GM23338 (cell line): ENCODE measurements around the gene NFIA.

Experiments
- CTCF ChIP-seq, 2 experiments: fragments of 200-600 bp in 1 of 2; sonication (generic) in 1 of 2; conservative IDR thresholded peaks; 2 replicates each; pipeline versions ENCODE4 v1.5.1 to v1.6.1; 2016 to 2017; ENCODE audit warnings: antibody characterized with exemption in 2 of 2, low read depth in 2 of 2, mild to moderate bottlenecking in 2 of 2, moderate library complexity in 1 of 2
- EZH2 ChIP-seq: fragments of 200-600 bp; sonication (generic); IDR thresholded peaks from one replicate; pipeline ENCODE4 v1.8.0; 2017; ENCODE audit warnings: antibody characterized with exemption, mild to moderate bottlenecking, low read depth; ENCODE audit not compliant: unreplicated experiment
- EZH2phosphoT487 ChIP-seq: fragments of 200-600 bp; sonication (generic); IDR thresholded peaks from one replicate; pipeline ENCODE4 v1.8.1; 2018; ENCODE audit warnings: antibody characterized with exemption; ENCODE audit not compliant: unreplicated experiment
- POLR2AphosphoS5 ChIP-seq: IDR thresholded peaks from 2 replicates; pipeline ENCODE4 v1.6.1; 2016; ENCODE audit warnings: antibody characterized with exemption, low read depth
- REST ChIP-seq: IDR thresholded peaks from one replicate; pipeline ENCODE4 v1.6.1; 2018; ENCODE audit warnings: antibody characterized with exemption; ENCODE audit not compliant: unreplicated experiment
- ZNF114 ChIP-seq: fragments of 250-450 bp; sonication (Bioruptor Pico); IDR thresholded peaks from 2 replicates; pipeline ENCODE4 v1.5.0; 2020; ENCODE audit warnings: mild to moderate bottlenecking, moderate library complexity

DNA sequence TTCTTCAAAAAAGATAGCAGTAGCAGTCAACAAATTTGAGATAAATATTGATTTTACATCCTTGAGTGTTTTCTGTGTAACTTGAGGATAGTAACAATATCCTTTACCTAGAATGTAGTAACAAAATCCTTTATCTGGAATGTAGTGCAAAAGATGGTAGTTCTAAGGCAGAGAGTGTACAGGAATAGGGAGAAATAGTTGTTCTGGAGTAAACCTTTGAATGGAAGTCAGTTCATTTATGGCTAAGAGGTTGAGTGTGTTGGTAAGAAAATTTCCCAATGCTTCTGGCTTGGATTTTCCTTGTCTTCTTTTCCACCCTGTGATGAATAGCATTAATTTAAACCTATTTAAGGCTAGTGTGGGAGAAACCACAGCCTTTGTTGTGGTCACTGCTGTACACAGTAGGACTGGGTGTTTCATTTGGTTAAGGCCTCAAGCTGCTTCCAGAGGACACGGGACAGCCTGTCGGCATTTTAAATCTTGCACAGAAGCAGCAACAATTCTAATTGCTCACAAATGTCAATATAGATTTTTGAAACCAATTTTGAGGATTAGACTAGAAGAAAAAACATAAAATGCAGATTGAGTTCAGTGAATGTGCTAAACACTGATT, 11.3 kb downstream of the NFIA start:
- TF ChIP-seq CTCF (conservative IDR thresholded peaks at IDR 0.05; ENCODE audit: low read depth in 2 of 2) (no peak), REST (no peak), EZH2 (no peak), POLR2AphosphoS5 (no peak), EZH2phosphoT487 (no peak), ZNF114 (no peak)
